Measurements from ENCODE around the gene GCLM. TPM values are rescaled to one million over a fixed set of nuclear protein-coding genes. Genes with fewer than 3 reads are reported as not detected.

The GCLM gene
- total RNA-seq, 4 donors from 2014 or later: 4.2 to 18.4 (median 6.3) TPM

GRCh38 chr1:93844262-93845045 lies 64.8 kb downstream of the GCLM start:
- TF ChIP-seq POLR2A (IDR thresholded peaks at IDR 0.05; ENCODE audit: low read depth) (no peak), CTCF (IDR thresholded peaks at IDR 0.05) (peak; percentile 61 to 77 (median 71)), EP300 (IDR thresholded peaks at IDR 0.05) (no peak), POLR2AphosphoS5 (IDR thresholded peaks at IDR 0.05) (peak in 1 of 2 donors; percentile 10)
- H3K4me1 ChIP-seq: peaks cover 24 to 35% (median 31%) of the 10 kb centered on the region in 4 donors
- H3K4me3 ChIP-seq: no peak overlapping the region
- DNase-seq (ENCODE audit: extremely low spot score): peak; percentile 88
- H3K36me3 ChIP-seq: peaks cover 0 to 9% (median 0%) of the 10 kb centered on the region in 4 donors
- H3K27me3 ChIP-seq: no peaks in the 10 kb centered on the region
- intact Hi-C loops (cut with DNase I): loop anchor here (10.0 kb wide), 2 partner anchors 220 to 540 kb away; no protein-coding TSS in a partner anchor
- peak overlapping the region; percentile 71 to 100 (median 96) for H3K27ac ChIP-seq (replicated peaks in 1 of 4)
- WGBS: 50% methylated on average over 8 of the region's 8 CpGs
- no peaks in the 10 kb centered on the region for H3K9me3 ChIP-seq

DNA sequence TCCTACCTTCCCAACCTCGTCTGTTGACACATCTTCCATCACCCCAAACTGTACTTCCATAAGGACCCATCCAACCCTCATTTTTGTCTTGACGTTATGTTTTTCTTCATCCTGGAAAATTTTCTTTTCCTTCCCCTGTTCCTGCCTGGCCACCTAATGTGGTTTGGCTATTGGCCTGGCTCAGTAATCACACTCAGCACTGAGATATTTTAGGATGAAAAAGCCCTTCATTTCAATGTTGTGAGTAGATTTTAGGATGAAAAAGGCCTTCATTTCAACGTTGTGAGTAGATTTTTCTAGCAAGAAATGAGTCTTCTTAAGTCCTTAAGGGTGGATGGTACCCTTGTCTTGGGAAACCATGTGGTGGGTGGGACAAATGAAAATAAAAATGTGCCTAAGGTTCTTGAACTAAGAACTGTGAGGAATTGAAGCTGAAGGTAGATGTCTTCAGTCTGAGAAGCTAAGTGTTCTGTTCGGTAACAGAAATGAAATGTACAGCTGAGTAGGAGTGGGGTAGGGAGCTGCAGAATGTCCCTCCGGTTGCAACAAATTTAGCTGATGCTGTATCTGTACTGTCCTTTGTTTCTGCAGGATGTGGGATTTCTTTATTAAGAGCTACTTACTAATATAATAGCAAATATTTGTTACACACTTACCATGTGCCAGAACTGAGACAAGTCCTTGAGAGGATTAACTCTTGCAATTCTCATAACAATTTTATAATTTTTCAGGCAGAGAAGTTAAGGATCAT lies 66.3 kb downstream of the GCLM start:
- H3K4me3 ChIP-seq: no peak overlapping the region
- peaks cover 20 to 25% (median 23%) of the 10 kb centered on the region in 4 donors for H3K4me1 ChIP-seq
- peaks cover 0 to 9% (median 0%) of the 10 kb centered on the region in 4 donors for H3K36me3 ChIP-seq
- TF ChIP-seq EP300 (IDR thresholded peaks at IDR 0.05) (no peak), CTCF (IDR thresholded peaks at IDR 0.05) (no peak), POLR2AphosphoS5 (IDR thresholded peaks at IDR 0.05) (no peak), POLR2A (IDR thresholded peaks at IDR 0.05; ENCODE audit: low read depth) (no peak)
- H3K9me3 ChIP-seq: no peaks in the 10 kb centered on the region
- DNase-seq (ENCODE audit: extremely low spot score): peak; percentile 1
- WGBS: 90% methylated on average over 5 of the region's 5 CpGs
- H3K27ac ChIP-seq (replicated peaks in 1 of 4): no peak overlapping the region
- intact Hi-C loops (cut with DNase I): loop anchor here (10.0 kb wide), 2 partner anchors 218 to 538 kb away; no protein-coding TSS in a partner anchor
- H3K27me3 ChIP-seq: no peaks in the 10 kb centered on the region

- intact Hi-C loops (cut with DNase I): loop anchor here (10.0 kb wide), 2 partner anchors 217 to 537 kb away; no protein-coding TSS in a partner anchor
- H3K4me3 ChIP-seq: no peak overlapping the region
- DNase-seq (ENCODE audit: extremely low spot score): peak; percentile 45
- TF ChIP-seq CTCF (IDR thresholded peaks at IDR 0.05) (no peak), POLR2A (IDR thresholded peaks at IDR 0.05; ENCODE audit: low read depth) (no peak)
- H3K4me1 ChIP-seq: peaks cover 20 to 24% (median 23%) of the 10 kb centered on the region in 4 donors
- no peaks in the 10 kb centered on the region for H3K9me3 ChIP-seq
- no peaks in the 10 kb centered on the region for H3K27me3 ChIP-seq
- no peak overlapping the region for H3K27ac ChIP-seq (replicated peaks in 1 of 4)
- H3K36me3 ChIP-seq: peaks cover 0 to 9% (median 0%) of the 10 kb centered on the region in 4 donors
- 94% methylated on average over 3 of the region's 3 CpGs for WGBS
Observed at GRCh38 chr1:93841771-93842170, 67.5 kb downstream of the GCLM start.

GRCh38 chr1:93840956-93841482 lies 68.2 kb downstream of the GCLM start:
- peaks cover 20 to 23% (median 22%) of the 10 kb centered on the region in 4 donors for H3K4me1 ChIP-seq
- H3K36me3 ChIP-seq: peaks cover 0 to 9% (median 0%) of the 10 kb centered on the region in 4 donors
- peak; percentile 55 for DNase-seq (ENCODE audit: extremely low spot score)
- no peaks in the 10 kb centered on the region for H3K27me3 ChIP-seq
- TF ChIP-seq CTCF (IDR thresholded peaks at IDR 0.05) (no peak), POLR2AphosphoS5 (IDR thresholded peaks at IDR 0.05) (no peak), EP300 (IDR thresholded peaks at IDR 0.05) (no peak), POLR2A (IDR thresholded peaks at IDR 0.05; ENCODE audit: low read depth) (no peak)
- intact Hi-C loops (cut with DNase I): loop anchor here (10.0 kb wide), 2 partner anchors 216 to 536 kb away; no protein-coding TSS in a partner anchor
- H3K27ac ChIP-seq (replicated peaks in 1 of 4): no peak overlapping the region
- 90% methylated on average over 4 of the region's 4 CpGs for WGBS
- H3K4me3 ChIP-seq: no peak overlapping the region
- H3K9me3 ChIP-seq: no peaks in the 10 kb centered on the region

Measured in esophagus muscularis mucosa (tissue), 4 donors.